NCI-H524 (cell line): Measurements from ENCODE around the gene MZT2B.
"Not testable (repeated sequence)": the region's sequence is repeated elsewhere in the genome, so short reads cannot be mapped to it uniquely, and the experiment has no call there.

ENCODE experiments used
- DNase-seq, 2 experiments: peaks; one replicate each; lab custom pipeline; 2025; lab: John Stamatoyannopoulos, UW

The MZT2B gene, protein sequence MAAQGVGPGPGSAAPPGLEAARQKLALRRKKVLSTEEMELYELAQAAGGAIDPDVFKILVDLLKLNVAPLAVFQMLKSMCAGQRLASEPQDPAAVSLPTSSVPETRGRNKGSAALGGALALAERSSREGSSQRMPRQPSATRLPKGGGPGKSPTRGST

DNA sequence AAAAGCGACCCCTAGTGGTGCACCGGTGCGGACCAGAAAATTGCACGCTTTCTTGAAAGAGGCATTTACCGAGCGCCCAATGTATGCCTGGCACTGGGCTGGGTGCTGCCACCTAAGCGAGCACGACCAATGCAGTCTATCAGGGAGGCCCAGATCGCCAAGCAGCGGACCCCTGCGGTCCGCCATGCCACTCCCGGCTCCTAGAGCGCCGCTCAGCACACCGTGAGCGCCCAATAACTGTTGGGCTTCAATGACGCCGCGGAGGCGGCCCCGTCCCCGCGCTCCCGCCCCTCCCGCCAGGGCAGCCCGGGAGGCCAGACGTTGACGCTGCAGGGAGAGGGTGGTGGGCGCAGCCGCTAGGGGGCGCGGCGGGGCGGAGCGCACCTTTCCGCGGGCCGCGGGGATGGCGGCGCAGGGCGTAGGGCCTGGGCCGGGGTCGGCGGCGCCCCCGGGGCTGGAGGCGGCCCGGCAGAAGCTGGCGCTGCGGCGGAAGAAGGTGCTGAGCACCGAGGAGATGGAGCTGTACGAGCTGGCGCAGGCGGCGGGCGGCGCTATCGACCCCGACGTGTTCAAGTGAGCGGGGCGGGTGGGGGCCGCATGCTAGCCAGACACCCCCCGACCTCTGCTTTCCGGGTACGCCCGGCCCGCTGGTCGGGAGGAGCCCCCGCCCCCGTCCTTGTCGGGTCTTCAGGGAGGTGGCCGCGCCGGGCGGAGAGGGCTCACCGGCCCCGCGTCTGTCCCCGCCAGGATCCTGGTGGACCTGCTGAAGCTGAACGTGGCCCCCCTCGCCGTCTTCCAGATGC lies at the start of gene MZT2B:
Gene MZT2B (plus strand): TSS at position 383 of the 803 bp plus-strand sequence. CDS start 21 bp downstream, at position 404.
- DNase-seq: peak; percentile 56 to 81

DNA sequence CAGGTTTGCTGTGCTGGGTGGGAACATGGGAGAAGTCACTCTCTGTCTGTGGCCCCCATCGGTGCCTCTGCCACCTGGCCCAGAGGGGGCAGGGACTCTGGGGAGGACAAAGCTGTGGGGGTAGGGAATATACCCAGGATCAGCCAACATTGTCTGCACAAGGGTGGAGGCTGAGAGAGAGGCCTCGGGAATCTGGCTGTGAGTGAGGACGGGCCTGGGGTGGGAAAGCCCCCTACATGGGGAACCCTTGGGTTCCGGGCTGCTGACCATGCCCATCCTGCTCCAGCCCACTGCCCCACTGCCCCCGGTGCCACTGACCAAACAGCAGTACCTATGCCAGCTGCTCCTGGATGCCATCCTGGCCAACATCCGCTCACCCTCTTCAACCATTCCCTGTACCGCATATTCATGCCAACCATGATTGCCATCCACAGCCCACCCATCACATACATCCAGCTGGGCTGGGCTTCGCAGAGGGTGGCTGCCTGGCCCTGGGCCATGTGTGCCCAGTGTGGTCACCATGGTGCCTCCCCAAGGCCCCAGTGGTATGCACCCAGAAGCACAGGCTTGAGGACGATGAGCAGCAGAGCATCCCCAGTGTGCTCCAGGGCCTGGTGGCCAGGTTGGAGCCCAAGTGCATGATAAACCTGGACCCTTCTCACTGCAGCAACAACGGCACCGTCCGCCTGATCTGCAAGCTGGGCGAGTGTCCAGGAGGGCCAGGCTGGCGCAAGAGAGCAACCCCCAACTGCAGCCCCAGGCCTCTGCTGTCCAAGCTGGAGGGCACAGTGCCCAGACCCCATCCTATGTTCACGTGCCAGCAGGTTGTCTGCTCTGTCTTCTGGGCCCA lies 46.1 kb upstream of the MZT2B start:
- no peak for DNase-seq

DNA sequence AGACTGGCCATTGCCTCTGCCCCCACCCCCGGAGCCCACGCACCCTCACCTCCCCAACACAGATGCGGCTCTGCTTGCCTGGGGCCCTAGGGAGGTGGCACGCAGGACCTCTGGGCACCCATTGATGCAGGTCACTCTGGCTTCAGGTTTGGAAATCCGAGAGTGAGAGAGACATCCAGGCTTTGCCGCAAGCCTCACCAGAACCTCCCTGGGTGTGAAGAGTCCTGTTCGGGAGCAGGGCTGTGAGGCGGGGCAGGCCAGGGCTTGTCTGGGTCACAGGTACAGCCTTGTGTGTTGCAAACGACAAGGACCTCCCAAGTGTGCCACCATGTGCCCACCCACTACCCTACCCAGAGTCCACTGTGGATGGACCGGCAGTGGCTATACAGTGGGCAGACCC lies 45.5 kb upstream of the MZT2B start:
- not testable (repeated sequence) for DNase-seq

DNA sequence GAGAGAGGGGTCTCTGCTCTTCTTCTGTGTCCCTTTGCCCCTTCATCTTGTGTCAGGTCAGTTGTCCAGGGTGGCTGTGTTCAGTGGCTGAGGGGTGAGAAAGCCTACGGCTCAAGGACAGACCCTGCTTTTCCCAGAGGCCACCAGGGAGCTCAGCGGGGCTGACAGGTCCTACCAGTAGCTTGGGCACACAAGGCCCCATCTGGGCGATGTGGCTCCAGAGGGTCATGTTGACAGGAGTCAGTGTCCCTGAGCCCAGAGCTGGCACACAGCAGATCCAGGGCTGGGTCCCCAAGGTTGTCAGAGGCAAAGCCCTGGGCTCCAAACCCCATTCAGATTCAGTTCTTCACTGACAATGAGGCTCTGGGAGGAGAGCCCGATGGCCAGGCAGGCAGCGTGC lies 44.9 kb upstream of the MZT2B start:
- not testable (repeated sequence) for DNase-seq

DNA sequence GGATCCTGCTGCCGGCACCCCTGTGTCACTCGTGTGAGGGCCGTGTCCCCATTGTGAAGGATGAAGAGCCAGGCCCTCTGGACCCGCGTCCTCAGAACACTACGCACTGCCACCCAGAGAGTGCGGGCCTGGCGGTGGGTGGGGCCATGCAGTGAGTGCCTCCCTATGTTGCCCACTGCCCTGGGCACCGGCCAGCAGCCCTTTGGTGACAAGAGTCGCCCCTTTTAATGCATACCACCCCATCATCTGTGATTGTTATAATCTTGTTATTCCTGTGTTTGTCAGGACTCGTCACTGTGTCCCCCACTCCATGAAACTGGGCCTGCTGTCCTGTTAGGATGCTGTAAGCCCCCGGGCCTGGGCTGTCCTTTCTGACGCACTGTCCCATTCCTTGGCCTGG lies 43.7 kb upstream of the MZT2B start:
- DNase-seq: not testable (repeated sequence)

DNA sequence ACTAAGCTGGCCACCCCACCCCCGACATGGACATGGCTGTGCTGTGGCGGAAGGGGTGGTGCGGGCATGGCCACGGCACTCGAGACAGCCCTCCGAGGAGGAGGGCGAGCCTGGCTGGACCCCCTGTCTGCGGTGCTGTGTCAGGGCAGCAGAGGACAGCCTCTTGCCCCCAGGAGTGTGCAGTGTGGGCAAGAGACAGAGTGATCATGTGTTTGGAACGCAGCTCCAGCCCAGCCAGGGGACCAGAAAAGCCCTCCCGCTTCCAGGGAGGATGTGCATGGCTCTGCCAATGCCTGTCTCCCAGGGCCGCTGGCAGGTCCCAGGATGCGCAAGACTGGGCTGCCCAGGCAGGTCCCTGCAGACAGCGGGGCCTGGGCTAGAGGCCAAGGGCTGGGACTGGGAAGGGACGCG lies 43.2 kb upstream of the MZT2B start:
- not testable (repeated sequence) for DNase-seq

DNA sequence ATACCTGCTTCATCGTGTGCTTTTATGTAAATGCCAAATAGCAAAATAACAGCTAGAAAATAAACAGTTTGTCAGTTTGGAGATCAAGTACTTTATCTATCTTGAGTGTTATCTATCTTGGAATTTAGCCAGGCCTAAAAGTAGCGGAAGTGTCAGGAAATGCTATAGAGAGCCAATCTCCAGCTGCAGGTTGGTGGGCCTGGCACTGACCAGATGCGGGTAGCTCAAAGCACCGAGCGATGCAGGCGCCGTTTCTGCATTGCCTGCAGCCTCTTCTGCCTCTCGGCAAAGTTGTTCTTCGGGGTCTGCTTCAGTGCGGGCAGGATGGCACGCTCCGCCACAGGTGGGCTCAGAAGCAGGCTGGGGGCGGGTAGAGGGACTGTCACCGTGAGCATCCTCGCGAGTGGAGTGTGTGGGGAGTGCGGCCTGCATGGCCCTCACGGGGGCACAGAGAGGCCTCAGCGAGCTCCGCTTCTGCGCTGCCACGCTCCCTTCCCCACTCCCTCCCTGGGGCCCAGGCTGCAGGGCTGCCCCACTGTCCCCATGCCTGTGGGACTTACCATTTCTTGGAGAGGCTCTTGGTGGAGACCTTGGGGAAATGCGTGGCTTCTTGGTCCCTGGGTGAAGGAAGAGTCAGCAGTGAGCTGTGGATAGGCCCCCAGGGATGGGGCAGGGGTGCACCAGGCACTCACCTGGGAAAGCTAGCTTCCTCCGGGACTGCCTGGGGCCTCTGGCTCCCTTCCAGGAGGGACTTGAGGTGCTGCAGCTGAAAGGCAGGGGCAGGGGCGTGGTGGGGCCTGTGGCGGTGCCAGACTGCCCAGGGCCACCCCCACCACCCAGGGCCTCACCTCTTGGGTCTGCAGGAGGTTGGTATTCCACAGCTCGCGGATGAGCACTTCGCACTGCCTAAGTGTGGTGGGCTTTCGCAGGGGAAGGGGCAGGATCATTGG lies 42.5 kb upstream of the MZT2B start:
- DNase-seq: not testable (repeated sequence)

DNA sequence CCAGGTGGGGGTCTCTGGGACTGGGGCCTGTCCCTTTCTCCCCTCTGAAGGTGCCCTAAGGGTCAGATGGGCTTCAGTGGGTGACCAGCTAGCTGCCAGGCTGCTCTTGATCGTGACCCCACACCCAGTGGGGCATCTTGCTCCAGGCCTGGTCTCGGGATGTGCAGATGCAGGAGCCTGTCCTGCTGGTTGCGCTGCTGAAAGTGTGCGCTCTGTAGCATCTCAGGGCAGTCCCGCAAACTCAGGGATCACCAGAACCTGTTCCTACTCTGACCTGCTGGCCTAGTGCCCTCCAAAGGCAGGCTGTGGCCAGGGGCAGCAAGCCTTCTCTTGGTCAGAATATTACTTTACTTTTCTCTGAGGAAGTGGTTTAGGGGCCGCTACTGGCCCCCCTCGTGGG lies 41.5 kb upstream of the MZT2B start:
- not testable (repeated sequence) for DNase-seq

DNA sequence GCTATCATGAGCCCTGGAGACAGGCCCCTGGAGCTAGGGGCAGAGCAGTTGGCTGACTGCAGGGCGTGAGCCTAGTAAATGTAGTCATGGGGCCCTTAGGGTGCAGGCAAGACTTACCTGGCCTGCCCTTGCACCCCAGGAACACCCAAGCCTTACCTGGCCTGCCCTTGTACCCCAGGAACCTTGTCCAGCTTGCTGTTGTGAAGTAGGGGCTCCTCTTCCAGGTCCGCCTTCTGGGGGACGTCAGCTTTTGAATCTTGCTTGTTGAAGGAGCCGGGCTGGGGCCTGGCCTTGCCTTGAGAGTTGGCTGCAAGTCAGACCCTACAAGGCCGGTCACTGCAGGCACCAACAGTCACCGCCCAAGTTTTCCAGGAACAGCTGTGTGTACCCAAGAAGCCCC lies 41.1 kb upstream of the MZT2B start:
- not testable (repeated sequence) for DNase-seq

DNA sequence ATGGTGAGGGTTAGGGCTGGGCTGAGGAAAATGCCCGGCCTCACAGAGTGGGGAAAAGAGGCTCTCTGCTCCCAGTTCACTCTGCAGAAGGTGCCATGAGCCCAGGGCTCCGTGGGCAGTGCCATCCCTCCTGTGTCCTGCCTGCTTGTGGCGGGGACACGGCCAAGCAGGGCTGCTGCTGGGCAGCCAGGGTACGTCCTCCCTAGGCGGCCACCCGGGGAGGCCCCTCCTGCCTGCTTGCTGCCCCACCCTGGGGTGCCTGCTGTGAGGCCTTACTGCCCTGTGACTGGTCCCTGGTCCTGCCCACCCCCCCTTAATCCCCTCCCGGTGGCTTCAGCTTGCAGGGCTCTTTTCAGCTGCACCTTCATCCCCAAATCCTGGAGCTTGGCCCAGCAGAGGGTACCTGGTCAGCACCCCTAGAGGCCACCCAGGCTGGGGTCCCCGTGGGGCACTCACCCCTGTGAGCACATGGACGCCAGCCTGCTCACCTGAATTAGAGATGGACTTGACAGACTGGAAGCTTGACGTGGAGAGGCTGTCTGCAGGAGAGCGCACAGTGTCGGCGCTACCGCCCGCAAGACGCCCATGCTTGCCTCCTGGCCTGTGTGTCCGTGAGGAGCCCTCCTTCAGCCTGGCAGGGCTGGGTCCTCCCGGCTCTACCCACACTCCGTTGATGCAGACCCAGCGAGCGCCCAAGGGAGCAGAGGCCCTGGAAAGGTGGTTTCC lies 40.3 kb upstream of the MZT2B start:
- not testable (repeated sequence) for DNase-seq

DNA sequence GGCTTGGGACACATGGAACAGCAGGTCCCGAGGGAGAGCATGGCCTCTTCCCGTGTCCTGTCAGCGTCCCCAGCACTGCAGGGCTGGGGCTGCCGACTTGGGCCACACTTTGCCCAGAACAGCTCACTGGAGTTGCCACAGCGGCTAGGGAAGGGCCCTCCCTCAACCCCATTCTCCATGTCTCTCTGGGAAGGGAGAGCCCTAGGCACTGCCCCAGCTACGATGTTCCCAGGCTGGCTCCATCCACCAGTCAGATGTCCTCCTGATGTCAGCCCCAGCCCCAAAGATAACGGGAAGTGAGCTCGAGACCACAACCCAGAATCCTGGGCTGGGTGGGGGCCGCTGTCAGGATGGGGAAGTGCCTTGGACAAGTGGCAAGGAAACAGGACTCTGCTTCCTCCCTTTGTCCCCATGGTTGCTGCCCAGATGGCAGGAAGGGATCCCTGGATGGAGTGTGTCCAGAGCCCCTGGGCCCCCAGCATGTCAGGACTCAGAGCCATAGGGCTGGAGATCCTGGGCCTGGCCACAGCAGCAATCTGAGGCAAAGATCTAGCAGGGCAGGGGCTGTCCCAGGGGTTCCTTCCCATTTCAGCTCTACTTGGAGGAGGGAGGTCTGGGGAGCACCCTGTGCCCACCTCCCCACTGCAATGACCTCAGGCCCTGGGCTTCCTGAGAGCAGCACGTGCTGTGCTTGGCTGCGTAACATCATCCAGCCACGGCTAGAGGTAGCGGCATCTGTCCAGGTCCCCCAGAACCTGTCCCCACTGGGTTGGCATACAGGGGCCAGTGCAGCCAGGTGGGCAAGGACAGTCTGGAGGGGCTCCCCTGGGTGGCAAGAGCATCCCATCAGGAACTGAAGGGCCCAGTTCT lies 39.4 kb upstream of the MZT2B start:
- not testable (repeated sequence) for DNase-seq

DNA sequence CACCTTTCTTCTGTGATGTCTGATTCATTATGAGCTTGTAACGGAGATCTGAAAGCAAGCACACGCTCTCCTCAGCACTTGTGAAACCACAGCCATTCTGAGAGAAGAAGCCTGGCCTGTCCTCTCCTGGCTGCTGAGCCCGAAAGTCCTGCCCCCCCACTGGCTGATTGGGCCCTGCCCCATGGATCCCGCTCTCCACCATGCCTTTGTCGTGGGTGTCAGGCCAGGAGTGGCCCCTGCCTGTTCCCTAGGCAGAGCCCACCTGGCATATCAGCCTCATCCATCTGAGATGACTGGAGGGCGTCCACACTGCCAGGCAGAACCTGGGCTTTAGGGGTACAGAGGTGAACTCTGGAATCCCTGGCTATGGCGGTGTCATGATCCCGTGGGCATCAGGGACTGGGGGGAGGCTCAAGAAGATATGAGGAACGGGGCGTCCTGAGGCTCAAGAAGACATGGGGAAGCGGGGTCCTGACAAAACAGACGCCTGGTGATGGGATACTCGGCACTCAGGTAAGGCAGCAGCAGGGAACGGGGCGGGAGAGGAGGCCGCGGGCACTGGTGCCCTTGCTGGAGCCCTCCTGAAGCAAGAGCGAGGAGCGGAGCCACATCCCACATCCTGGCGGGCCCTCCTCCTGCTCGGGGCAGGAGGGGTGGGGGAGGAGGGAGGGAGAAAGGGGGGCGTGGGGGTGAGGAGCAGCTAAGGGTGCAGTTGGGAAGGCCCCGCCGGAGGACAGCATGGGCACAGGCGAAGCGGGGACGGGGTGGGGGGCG lies 38.6 kb upstream of the MZT2B start:
- not testable (repeated sequence) for DNase-seq

DNA sequence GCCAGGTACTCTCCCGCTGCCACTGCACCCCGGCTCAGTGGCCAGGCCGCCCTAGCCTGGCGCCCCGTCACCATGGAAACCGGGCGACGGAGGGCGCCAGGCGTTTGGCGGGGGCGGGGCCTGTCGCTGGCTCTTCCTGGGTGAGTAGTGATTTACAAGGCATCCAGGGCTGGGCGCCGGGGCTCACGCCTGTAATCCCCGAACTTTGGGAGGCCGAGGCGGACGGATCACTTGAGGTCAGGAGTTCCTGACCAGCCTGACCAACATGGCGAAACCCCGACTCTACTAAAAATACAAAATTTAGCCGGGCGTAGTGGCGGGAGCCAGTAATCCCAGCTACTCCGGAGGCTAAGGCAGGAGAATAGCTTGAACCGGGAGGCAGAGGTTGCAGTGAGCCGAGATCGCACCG lies 37.1 kb upstream of the MZT2B start, which contains the start of gene CCDC74B:
Gene CCDC74B (minus strand): TSS at position 107 of the 409 bp plus-strand sequence. CDS start 116 bp downstream, outside the sequence.
- peak; percentile 5 to 58 for DNase-seq

DNA sequence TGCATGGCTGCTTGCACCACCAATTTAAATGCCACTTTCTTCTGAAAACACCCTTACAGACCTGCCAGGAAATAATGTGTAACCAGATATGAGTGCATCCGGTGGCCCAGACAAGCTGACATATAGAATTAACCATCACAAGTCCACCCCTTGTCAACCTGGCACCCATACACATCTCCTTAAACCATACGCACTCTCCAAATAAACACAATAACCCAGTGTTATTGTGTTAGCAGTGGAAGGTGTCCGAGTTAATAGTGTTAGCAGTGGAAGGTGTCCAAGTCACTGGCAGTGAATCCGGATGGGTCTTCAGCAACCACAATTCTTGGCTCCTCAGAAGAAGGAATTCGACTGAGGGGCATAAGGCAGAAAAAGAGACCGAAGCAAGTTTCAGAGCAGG lies 33.5 kb upstream of the MZT2B start:
- DNase-seq: not testable (repeated sequence)

DNA sequence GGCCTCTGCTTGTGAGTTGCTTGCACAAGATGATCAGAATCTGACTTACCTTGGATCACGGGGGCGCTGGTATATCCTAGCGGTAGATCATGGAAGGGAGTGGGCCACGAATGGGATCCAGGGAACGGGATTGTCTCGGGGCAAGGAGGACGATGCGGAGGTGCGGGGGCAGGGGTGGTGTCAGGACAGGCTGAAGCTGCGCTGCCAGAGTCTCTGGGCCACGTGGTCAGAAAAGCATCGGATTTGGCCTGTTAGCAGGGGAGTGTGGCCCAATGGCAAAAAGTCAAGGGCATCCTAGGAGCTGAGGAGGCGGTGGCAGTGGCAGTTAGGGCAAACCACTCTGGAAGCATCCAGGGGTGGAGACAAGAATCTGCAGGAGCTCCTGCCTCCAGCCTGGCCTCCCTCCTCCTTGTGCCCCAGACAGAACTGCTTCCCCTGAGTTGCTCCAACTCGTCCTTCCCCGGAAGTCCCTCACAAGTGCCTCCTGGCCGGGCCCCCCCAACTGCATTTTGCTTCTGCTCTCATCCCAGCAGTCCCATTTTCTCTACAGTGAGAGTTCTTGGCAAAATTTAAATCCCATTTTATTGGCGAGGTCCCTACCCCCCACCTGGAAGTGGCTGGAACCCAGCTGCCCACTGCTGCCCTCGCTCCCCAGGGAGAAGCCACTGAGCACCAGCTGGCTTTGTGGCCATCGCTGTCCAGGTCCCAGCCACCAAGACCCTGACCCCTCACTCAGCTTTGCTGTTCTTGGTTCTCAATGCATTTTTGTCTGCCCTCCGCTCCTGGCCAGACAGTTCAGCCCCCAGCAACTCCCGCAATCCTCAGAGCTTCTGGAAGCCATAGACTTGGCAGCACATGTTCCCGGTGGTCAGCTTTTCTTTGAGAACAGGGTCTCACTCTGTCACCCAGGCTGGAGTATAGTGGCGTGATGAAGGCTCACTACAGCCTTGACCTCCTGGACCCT lies 31.6 kb upstream of the MZT2B start:
- no peak for DNase-seq

DNA sequence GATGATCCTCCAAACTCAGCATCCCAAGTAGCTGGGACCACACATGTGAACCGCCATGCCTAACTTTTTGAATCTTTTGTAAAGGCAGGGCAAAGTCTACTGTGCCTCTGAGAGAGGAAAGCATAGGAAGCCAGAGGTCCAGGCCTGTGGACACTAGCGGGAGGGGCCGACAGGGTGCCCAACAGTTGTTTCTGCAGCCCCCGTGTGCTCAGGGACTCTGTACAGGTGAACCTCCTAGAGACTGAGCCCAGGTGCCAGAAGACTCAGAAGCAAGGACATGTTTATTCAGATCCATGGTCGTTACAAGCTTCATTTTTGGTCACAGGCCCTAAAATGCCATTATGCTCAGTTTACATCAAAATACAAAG lies 30.9 kb upstream of the MZT2B start:
- not testable (repeated sequence) for DNase-seq

DNA sequence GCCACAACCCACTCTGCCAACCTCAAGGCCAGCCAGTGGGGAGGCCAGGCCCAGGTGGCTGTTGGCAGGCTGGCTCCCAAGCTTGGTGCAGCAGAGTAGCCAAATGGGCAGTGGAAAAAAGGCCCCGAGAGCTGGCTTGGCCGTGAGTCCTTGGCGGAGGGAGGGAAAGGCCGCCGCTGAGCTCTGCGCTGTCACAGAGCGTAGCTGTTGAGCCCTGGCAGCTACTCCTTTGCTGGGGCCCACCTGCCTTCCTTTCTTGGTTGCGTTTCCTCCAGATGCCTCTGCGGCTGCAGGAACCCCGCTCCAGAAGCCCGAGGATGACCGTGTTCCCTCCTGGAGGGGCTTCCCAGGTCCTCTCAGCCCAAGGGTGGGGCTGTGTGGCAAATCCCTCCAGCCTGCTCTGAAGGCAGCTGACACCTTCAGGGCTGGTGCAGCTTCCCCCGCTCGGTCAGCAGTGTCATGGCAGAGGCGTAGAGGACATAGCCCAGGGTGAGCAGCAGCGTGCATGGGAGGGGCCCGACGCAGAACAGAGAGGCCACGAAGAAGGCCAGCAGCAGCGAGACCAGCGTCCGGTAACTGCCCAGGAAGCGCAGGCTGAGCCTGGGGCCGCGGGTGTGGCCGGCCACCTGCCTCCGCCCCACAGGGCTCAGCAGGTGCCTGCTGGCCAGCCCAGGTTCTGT lies 29.8 kb upstream of the MZT2B start:
- DNase-seq: not testable (repeated sequence)
